T-helper 1 cell treated with Interleukin-12 subunit alpha and Interleukin-12 subunit beta and Interleukin-4 antibody, amounts not matched to agents 30 ng/mL and 1 ng/mL, for 36 hours (primary cell): ENCODE measurements around the gene ARL6. TPM values are rescaled to one million over a fixed set of nuclear protein-coding genes. Genes with fewer than 3 reads are reported as not detected.

ENCODE experiments used
- intact Hi-C: fragments of 100-400 bp; cut with micrococcal nuclease; formaldehyde crosslinking; loops from one replicate; pipeline ENCODE4 v1.15.1; 2024
- total RNA-seq: library from RNA; stranded (reverse); gene quantifications from 2 replicates; pipeline ENCODE4 v1.2.3, GENCODE V29; 2022

The ARL6 gene, protein sequence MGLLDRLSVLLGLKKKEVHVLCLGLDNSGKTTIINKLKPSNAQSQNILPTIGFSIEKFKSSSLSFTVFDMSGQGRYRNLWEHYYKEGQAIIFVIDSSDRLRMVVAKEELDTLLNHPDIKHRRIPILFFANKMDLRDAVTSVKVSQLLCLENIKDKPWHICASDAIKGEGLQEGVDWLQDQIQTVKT
- total RNA-seq = 3.8 and 5.9 TPM in 2 replicates

DNA sequence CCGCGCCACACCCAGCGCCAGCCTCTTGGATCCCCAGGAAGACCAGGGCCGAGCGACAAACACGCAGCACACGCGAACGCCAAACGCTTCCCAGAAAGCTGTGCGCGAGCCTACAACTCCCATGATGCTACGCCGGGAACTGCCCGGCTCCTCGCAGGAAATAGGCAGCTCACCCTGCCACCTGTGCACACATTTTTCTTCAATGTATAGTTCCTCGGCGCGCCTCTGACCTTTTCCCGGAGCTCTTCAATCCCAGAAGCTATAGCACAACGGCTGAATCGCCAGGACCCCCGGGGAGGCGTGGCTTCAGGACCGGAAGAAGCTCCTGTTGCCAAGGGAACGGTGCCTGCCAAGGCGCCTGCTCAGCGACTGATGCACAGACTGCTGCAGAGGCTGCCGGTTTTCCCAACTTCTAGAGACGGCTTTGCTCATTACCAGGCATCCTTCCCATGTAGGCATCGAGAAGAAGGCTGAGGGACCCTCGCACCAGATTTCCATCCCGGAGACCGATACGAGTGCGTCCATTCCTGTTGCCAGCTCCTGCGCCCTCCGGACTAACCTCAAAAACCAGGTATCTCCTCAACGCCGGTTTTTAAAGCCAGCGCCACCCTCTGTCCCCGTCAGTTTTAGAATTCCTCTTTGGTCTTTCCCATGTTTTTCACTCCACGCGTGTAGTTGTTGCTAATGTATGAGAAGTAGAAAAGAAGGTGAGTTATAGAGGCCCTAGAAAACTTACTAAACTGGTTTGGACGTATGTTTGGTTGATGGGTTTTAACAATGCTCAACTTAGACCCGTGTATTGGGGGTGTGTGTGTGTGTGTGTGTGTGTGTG is at the start of gene ARL6:
Gene ARL6, plus strand, starts transcription at position 352 of the 832 bp plus-strand sequence. CDS start 3,350 bp downstream, outside the sequence.
- intact Hi-C loops = loop anchor here (1.0 kb wide), 10 partner anchors 29 to 1137 kb away; partner anchors contain the start of genes CLDND1, CPOX and DCBLD2

DNA sequence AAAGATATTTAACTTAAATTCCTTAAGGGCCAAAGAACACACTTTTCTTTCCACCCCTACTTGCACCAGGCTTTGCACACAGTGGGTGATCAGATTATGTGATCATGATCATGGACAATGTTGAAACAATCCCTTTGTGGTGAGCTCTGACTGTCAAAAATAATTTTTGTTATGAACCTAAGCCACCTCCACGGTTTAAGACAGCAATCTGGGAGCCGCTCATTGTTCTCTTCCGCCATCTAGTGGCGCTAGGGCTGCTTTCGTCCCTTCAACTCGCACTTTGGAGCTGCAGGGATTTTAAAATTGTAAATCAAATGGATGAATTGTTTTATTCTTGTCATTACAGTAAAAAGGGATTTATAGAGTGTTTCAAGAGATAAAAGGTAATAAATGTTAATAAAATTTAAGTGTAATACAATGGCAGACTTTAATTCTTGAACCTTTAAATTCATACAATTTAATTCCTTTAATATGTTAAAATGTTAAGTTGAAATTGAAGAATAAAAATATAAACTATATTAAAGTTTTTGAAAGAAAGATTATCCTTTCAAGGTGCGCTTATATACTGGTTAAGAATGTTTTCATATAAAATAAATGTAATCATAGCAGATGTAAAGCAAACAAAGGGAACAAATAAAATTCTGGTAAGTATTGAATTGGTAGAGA is 45.3 kb upstream of the ARL6 start:
- intact Hi-C loops = loop anchor here (1.0 kb wide), 3 partner anchors 45 to 856 kb away; partner anchors contain the start of gene ARL6

DNA sequence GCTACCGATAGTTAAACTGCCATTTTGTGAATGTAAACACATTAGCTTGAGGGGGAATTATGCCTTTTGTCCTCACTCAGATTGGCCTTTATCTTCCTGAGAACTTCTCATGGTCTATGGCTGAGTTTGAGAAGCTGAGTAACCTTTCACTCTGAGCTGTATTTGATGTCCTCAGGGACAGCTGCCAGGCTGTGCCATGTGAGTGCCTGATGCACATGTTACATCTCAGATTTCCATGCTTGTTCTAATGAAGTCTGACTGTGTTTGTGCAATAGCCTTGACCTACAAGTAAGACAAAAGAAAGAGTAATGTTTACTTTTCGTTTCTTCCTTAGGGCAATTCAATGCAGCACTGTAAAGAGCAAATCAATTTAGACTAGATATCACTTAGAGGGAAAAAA is 44.1 kb upstream of the ARL6 start:
- intact Hi-C loops = no loop called here

DNA sequence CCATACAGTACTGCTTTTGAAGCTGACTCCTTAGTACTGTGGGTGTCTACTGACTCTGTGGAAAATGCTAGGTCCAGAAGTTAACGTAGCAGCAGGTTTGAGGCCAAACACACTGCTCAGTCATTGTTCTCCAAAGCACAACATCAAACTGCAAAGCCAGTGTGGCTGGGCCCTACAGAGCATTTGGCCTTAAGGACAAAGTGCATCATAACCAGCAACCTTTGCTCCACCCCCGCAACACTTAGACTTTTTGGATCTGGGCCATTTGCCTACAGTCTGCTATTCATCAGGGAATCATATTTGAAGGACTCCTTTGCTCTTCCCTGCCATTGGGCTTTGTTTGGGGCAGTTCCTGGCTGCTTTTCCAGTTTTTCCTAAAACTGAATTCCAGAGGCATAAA is 43.1 kb upstream of the ARL6 start:
- intact Hi-C loops = no loop called here

DNA sequence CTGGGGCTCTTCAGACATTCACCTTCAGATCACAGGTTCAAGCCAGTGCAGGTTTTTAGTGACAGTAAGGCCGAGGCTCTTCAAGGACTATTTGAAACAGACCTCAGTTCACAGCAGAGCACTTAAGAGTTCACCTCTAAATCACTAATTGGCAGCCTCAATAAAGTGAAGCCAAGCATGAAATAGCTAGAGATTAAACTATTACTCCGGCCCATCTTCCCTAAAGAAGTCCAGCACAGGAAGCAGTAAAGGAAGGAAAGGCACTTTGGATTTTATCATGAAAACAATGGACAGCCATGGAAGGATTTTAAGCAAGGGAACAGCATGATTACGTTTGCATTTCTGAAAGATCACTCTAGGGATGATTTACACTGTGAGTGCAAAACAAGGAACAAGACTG is 27.6 kb upstream of the ARL6 start:
- intact Hi-C loops = no loop called here

DNA sequence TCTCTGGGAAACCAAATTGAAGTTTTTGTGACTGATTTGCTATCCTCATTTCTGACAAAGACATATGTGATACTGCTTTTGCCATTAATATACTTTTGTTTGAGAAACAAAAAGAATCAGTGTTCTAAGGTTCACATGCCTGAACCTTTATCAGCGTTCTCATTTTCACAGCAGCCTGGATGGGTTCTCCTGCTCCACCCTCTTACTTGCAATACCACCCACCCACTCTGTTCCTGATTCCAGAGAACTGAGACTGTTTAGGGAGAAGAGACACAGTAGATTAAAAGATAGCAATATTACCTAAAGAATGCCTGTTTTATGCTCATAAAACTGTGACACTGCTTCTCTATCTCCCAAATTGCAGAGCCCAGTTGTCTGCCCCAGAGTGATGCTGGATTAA is 25.8 kb upstream of the ARL6 start:
- intact Hi-C loops = no loop called here

DNA sequence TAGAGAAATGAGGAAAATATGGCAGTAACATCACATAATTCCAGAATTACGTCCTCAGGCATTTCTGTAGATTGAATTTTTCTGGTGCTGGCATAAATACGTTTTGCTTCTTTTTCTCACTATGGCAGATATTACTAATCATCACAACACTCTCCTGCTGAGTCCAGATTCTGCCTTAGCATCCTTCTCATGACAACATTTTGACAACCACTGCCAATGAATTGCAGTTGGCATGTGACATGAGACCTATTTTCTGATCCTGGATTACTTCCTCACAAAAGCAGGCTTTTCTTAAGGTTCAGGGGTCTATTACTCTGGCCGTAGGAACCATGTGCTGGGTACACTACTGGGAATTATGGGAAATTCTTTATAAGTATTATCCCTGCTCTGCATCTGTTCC is 22.5 kb upstream of the ARL6 start:
- intact Hi-C loops = no loop called here

DNA sequence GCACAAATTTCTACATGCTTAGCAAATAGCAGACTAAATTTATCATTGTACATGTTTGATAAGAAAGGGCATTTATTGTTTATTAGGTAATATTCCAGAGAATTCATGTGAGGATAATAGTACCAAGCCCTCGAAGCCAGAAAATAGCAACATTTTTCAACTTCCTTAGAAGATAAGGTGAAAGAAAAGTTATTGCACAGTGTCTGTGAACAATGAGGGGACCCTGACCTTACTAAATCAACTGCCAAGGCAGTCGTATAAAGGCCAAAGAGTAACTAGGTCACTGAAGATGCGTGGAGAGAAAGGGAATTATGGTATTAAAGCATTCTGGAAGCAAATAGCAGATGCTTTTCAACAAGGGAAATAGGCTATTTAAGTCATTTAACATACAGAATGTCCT is 20.3 kb upstream of the ARL6 start:
- intact Hi-C loops = no loop called here

DNA sequence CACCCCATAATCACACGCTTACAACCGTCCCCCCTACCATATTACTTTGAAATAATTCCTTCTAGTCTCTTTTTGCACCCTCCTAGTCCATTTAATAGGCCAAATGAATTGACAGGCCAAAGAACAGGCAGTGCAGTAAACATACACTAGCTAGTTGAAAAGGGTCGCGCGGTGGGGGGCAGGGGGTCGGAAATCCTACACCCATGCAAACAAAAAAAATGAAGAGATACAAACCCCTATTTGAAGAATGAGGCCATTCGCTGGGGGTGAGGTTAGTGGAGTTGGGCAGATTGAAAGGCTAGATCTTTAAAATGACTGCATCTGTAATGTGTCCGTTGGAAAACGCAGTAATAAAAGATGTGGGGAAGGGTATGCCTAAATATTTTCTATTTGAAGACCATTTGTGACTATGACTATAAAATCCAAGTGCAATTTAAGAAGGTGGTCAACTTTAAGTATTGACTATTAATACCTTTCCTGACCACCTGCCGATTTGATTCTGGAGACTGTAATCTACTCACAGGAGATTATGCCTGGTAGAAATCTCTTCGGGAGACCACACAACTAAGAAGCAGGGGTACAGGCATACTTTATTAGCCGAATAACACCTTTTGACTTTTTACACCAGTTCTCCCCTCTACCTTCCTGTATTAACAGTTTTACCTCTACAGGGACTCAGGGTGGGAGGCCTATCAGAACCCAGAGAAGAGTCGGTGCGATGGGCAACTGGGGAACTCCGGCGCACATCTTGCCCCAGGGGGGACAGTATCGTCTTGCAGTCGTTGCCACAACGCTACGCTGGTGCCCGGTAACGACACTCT is 762 bp upstream of the ARL6 start:
- intact Hi-C loops = loop anchor here (1.0 kb wide), 10 partner anchors 30 to 1138 kb away; partner anchors contain the start of genes CLDND1, CPOX and DCBLD2

DNA sequence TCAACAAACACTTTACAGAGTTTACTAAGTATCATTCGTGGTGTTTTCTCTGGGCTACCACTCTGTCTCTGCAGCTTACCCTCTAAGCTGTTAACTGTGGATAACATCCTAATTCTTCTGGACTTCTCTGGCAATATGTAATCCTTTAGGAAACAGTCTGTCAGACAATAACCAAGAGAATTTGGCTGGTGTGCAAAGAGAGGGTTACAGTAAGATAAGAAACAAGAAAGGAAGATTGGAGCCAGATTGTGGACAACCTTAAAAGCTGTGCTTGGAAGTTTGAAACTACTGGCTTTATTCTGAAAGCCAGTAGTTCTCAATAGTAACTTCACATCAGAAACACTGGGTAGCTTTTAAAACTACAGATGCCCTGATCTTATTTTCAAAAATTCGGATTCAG is 778 bp downstream of the ARL6 start:
- intact Hi-C loops = no loop called here

DNA sequence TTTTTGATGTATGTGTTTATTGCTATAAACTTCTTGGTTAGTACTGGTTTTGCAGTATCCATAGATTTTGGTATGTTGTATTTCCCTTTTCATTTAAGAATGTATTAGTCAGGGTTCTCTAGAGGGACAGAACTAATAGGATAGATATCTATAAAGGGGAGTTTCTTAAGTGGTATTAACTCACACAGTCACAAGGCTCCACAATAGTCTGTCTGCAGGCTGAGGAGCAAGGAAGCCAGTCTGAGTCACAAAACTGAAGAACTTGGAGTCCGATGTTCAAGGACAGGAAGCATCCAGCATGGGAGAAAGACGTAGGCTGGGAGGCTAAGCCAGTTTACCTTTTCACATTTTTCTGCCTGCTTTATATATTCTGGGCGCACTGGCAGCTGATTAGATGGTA is 8.4 kb downstream of the ARL6 start:
- intact Hi-C loops = no loop called here

DNA sequence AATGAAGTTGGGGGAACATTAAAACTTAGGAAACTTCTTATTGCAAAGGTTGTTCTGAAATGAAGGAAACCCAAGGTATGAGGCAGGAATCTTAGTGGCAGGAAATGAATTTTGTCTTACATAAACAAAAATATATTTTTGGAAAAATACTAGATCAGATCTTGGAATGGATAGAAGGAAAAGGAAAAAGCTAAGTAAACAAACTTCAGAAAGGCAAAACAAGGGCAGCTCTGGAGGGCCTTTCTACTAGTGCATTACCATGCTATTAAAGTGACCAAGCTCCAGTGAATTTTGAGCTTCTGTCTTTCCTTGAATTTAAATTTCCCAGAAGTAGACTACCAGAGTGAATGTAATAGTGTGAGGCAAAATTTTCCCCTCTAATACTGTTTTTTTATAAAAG is 13.6 kb downstream of the ARL6 start:
- intact Hi-C loops = no loop called here

DNA sequence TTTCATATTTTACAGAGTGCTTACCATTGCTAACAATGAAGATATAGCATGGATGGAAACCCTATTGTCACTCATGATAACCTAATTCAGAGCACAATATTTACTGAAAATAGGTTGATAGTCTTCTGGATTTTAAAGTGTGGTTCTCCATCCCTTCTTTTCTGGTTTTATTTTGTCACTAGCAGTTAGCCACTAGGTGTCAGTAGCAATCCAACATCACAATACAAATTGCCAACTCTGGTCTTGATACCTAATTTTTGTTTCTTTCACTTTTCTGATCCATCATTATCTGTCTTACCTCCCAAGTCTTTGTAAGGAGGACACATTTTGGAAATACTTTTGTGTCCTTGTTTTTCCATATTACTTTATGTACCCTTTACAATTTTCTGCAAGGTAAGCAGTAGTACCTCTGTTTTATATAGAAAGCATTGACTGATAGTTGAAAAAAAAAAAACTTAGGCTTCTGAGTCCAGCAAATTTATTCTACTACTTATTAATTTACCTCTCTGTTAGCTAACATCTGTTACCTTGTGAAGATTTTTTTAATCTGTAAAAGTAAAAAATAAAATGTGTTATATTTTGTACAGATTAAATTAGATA is 29.0 kb downstream of the ARL6 start:
- intact Hi-C loops = loop anchor here (1.0 to 5.0 kb wide), 8 partner anchors 28 to 1019 kb away; partner anchors contain the start of genes ARL6 and RIOX2

DNA sequence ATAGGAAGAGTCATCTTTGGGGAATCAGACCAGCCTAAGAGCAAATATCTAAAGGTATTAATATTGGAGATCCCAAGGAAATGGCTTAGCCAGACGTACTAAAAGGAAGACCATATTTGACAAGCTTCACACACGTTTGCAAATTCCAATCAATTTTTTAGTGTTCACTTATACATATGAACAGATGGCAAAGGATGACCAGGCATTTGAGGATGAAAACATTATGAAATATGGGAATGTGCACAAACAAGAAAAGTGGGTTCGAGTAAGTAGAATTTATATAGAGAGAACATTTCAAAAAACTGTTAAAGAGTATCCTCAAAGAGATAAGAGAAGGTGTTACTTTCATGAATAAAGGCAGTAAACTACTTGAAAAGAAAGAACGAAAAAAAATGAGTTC is 31.4 kb downstream of the ARL6 start:
- intact Hi-C loops = no loop called here

DNA sequence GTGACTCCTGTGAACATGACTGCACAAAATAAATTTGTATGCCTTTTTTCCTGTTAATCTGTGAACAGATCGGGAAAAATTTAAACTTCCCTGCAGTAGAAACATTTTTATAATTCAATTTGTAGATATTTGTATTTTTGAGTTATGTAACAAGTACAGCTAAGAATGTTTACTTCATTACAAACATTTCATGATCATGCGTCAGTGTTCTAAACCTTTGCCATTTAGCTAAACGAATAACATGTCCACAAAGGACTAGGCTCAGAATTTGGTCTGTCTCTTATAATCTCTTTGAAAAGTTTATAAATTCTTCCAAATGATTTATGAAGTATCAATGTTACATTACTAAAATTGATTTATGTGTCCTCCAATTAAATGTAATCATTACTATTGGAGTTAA is 39.9 kb downstream of the ARL6 start:
- intact Hi-C loops = no loop called here

DNA sequence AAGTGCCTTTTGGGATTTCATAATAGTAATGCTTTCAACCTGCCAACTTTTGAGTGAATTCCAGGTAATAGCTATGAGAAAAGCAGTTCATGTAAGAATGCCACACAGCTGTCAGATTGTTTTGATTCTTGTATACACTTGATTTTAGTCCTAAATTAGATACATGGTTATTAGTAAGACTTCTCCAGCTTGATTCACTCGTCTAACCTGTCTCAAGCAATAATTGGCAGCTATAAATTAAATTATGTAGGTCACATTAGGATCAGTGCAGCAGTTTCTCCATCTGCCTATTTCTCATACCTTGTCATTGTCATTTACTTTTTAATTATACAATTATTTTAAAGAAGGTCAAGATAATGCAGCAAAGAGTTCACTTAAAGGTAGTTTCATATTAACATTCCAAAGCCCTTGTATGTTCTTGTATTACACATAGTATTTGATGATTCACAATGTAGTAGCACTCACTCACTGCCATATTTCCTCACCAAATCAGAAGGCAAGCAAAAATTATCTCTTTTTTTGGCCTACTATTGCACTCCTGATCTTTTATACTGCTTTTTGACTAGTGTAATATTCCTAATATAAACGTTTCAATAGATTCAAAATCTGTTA is 46.3 kb downstream of the ARL6 start:
- intact Hi-C loops = no loop called here

DNA sequence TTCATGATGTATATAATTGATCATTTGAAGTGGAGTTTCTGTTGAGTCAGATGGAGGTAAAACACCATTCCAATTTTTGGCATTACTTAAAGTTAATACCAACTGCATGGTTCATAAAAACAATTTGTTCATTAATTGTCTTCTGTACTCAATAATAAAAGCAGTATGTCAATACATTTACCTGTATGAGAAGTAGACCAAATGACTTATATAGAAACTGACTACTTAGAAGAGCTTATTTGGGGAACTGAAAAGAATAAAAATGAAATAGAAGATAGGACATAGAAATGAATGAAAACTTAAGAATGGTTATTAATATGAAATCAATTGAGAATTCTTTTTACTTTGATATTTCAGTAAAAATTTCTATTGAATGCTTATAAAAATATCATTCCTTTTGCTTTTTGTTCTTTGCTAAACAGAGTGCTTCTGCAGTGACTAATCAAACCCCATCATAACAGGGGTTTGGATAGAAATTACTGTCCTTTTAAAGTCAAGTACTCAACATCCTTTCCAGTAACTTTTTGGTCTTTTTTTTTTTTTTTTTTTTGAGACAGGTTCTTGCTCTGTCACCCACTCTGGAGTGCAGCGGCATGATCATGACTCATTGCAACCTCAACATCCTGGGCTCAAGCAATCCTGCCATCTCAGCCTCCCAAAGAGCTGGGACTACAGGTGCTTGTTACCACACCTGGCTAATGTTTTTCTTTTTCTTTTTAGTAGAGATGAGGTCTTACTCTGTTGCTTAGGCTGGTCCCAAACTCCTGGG is 50.8 kb downstream of the ARL6 start:
- intact Hi-C loops = no loop called here

DNA sequence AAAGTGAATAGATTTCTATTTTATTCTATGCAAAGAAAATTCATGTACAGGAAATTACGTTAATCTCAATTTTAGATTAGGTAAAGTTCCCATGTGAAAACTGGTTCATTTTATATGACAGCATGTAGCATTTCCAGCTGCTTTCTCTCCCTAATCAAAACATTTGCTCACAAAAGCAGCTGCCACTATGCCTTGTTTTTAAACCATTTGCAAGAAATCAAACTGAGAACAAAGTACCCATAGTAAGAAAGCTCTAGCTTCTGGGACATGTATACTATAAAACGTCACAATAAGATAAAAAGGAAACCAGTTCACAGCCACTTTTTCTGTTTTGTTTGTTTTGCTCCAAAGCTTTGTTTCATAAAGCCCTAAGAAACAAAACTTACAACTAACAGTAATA is 52.3 kb downstream of the ARL6 start:
- intact Hi-C loops = no loop called here

DNA sequence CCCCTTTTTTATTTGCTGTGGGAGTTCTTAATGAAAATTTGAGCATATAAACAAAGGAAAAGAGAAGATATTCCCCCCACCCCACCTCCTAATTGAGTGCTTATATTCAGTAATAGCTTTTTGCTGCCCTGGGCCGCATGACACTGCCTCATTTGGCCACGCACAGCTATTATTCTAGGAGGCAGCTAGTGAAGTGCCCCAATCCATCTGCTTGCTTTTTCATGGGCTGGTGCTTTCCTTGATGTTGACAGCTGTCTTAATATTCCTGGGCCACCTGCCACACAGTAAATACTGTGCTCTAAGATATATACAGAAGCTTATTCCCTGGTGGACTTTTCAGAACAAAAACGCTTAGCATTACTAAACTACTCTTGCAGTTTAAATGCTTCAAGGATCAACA is 53.4 kb downstream of the ARL6 start:
- intact Hi-C loops = no loop called here

DNA sequence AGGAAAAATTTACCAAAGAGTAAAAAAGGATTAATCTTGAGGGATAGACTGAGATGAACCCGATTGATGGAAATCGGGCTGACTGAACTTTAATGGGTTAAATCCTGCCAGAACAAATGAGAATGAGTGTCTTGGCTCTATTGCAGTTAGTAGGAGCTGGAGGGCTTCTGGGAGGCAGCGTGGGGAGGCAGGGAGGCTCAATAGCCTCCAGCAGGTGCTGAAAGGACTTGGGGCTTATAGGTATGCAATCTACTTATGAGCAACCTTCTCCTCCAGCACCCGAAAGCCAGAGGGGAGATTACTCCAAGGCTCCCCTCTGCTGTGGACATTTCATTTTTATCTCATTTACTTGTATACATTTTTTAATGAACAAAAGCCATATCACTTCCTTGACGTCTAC is 56.2 kb downstream of the ARL6 start:
- intact Hi-C loops = loop anchor here (1.0 to 5.0 kb wide), 11 partner anchors 27 to 1080 kb away; partner anchors contain the start of genes ARL6, CPOX and DCBLD2
